HT-29 (cell line): Measurements from ENCODE around the gene SMIM1. TPM values are rescaled to one million over a fixed set of nuclear protein-coding genes. Genes with fewer than 3 reads are reported as not detected.
"Not testable (repeated sequence)": the region's sequence is repeated elsewhere in the genome, so short reads cannot be mapped to it uniquely, and the experiment has no call there.

Experiments used
- DNase-seq: peaks from one replicate; pipeline ENCODE4 v3.0.0-alpha.2; 2015; ENCODE audit warnings: low spot score
- total RNA-seq: library from RNA; depleted of rRNA; stranded (reverse); fragments of >200 nt; shearing (Covaris generic); gene quantifications from 2 replicates; pipeline ENCODE4 v1.2.3, GENCODE V29; 2014

SMIM1 gene
- total RNA-seq, 1 experiment from 2014 or later = not detected

- no peak for DNase-seq
These were observed 35.8 kb upstream of the SMIM1 start for GRCh38 chr1:3736708-3737107.

- DNase-seq = no peak
These were observed 33.6 kb upstream of the SMIM1 start for GRCh38 chr1:3738943-3739342.

GRCh38 chr1:3740042-3740441 lies 32.5 kb upstream of the SMIM1 start:
- no peak for DNase-seq

DNA sequence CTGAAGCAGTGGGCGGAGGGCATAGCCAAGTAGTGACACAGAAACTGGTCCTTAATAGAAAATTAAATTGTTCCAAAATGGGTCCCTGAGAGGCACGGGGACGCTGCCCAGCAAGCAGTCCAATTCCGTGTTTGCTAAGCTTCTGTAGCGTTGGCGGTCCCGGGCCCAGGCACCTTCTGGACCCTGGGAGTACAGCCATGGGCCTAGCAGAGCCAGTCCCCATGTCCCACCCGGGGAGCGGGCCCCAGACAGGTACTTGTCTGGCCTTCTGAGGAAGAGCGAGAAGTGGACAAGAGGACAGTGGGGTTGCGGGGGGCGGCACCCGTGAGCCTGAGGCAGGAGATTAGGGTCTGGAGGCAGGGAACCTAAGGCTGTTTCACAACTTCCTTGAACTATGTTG lies 31.8 kb upstream of the SMIM1 start:
- DNase-seq = no peak

- no peak for DNase-seq
These were observed 30.7 kb upstream of the SMIM1 start for GRCh38 chr1:3741566-3742438.

- DNase-seq = no peak
These were observed 29.9 kb upstream of the SMIM1 start for GRCh38 chr1:3742439-3743298.

DNA sequence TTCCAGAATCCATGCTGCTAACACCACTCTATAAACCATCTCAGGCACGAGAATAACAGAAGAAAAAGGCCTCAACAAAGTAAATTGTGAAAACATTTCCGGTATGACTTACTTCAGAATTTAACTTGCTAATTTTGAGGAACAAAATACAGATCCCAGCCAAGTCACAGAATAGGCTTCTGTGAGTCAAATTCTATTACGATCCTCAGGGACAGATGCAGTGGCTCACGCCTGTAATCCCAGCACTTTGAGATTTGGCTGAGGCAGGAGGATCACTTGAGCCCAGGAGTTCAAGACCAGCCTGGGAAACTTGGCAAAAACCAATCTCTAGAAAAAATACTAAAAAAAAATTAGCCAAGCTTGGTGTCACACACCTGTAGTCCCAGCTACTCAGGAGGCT lies 29.1 kb upstream of the SMIM1 start:
- DNase-seq = no peak

- no peak for DNase-seq
These were observed 28.7 kb upstream of the SMIM1 start for GRCh38 chr1:3743826-3744225.

DNA sequence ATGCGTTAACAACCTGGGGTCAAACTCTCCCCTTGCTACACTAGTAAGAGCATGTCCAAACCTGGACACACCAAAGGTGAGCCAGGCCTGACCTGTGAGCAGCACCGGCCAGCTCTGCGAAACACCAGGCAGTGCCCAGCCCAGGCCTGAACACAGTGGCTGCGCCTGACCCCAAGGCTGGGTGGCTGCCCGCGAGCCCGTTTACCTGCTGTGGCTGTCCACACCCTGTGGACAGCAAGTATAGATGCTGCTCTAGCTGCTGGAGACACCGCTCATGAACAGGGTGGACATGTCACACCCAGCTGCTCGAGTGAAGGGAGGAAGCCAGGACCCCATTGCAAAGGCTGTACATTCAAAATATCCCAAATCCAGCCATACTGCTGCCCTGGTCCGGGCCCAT lies 27.9 kb upstream of the SMIM1 start:
- no peak for DNase-seq

DNA sequence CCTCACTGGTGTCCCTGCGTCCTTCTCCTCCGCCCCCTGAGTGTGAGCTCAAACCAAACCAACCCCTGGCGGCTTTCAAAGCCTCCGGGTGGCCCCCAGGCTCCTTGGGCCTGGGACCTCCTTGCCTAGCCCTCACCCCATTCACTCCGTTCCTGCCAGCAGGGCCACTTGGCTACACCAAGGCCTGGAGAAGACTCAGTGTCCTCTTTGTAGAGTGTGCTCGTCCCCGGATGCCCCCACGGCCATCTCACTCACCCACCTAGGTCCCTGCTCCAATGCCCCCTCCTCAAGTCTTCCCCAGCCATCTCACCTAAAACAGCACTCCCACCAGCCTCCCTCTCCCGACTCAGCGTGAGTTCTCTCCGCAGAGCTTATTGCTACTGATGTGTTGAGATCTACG lies 27.5 kb upstream of the SMIM1 start:
- DNase-seq = no peak

GRCh38 chr1:3745590-3746381 lies 26.8 kb upstream of the SMIM1 start:
- DNase-seq = no peak

GRCh38 chr1:3746389-3746829 lies 26.1 kb upstream of the SMIM1 start:
- no peak for DNase-seq

- DNase-seq = no peak
These were observed 25.6 kb upstream of the SMIM1 start for GRCh38 chr1:3746830-3747521.

DNA sequence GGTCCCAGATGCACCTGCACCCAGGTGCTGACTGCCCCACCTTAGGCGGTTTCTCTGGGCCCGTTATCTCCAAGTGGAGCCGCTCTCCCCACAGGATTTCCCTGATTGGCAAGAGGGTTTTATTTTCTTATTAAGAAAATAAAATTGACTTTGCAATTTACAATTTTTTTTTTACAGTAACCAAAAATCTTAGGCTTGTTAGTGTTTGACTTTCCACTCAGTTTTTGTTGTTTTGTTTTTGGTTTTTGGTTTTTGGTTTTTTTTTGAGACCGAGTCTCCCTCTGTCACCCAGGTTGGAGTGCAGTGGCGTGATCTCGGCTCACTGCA lies 25.1 kb upstream of the SMIM1 start:
- no peak for DNase-seq

- no peak for DNase-seq
These were observed 24.6 kb upstream of the SMIM1 start for GRCh38 chr1:3747903-3748302.

DNA sequence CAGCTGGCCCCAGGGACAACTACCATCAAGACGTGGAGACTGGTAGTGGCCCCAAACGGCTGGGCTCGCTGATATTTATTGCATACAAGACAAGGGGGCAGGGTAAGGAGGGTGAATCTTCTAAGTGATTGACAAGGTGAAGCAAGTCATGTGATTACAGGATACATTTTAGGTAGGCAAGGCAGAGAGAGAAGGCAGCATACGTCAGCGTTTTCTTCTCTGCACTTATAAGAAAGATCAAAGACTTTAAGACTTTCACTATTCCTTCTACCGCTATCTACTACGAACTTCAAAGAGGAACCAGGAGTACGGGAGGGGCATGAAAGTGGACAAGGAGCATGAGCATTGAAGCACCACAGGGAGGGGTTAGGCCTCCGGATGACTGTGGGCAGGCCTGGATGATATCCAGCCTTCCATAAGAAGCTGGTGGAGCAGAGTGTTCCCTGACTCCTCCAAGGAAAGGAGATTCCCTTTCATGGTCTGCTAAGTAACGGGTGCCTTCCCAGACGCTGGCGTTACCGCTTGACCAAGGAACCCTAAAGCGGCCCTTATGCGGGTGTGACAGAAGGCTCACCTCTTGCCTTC lies 24.1 kb upstream of the SMIM1 start:
- not testable (repeated sequence) for DNase-seq

DNA sequence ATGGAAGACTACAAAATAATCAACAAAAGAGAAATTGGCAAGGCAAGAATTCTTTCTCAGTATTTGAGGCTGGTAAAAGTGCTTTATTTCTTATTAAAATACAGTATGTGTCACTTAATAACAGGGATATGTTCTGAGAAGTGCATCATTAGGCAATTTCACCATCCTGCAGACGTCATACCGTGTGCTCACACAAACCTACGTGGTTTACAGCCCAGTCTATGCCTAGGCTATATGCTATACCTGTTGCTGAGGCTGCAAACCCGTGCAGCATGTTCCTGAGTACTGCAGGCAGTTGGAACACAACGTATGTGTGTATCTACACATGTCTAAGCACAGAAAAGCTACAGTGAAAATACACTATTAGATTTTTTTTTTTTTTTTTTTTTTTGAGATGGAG lies 23.0 kb upstream of the SMIM1 start:
- no peak for DNase-seq

DNA sequence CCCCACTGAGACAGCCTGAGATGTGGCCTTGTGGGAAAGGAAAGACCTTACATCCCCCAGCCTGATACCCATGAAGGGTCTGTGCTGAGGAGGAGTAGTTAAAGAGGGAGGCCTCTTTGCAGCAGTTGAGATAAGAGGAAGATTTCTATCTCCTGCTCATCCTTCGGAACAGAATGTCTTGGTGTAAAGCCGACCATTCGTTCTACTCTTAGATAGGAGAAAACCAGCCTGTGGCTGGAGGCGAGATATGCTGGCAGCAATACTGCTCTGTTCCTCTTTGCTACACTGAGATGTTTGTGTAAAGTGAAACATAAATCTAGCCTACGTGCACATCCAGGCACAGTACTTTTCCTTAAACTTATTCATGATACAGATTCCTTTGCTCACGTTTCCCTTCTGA lies 21.8 kb upstream of the SMIM1 start:
- DNase-seq = no peak

DNA sequence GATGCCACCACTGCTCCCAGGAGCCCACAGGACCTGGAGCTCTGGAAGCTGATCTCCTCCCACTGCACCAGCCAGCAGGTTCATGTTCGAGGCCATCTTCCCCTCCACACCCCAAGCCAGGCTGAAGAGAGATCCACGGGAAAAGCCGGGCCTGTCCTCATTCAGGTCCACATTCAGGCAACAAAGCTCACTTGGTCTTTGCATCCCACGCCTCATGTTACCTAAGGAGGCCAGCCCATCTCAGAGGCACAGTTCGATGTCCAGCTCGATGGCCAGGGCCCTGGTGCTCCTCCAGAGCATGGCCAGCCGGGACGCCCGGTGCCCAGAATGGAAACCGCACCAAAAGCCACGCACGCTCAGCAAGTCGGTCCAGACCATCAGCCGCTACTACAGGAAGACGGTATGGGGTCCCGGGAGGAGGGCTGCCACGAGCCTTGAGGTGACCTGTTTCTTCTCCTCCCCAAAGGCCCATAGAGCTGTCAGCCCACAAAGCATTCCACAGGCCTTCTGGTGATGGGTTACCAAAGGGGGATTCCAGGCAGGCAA lies 20.1 kb upstream of the SMIM1 start, which contains the start of gene CCDC27:
Gene CCDC27, plus strand, starts transcription at position 51 of the 546 bp plus-strand sequence. Its CDS starts 32 bp downstream, at position 83.
- DNase-seq = no peak

GRCh38 chr1:3753656-3754454 lies 18.7 kb upstream of the SMIM1 start:
- DNase-seq = no peak
